Right lobe of liver (tissue), 4 donors: ENCODE results near the gene KRTAP5-1.

Experiments
- CTCF ChIP-seq, 4 donors: fragments of 200-600 bp in 3 of 4; fragments of 450-650 bp in 1 of 4; IDR thresholded peaks; one replicate each; pipeline versions ENCODE4 v1.5.1 to v1.8.0; 2016 to 2022; ENCODE audit warnings: antibody characterized with exemption in 4 of 4, mild to moderate bottlenecking in 2 of 4
- POLR2A ChIP-seq: fragments of 450-650 bp; IDR thresholded peaks from one replicate; pipeline ENCODE4 v1.6.1; 2017; ENCODE audit warnings: antibody characterized with exemption, mild to moderate bottlenecking
- donor health status: DM: no; HTN: no; CAD: no.
- donor health status: DM: no; HTN: no; CAD: no.
- donor health status: DM: no; HTN: yes; CAD: no.

GRCh38 chr11:1565904-1566247 lies 19.2 kb downstream of the KRTAP5-1 start:
- no peak for TF ChIP-seq CTCF (IDR thresholded peaks at IDR 0.05)
- no peak for TF ChIP-seq POLR2A
